Erythroblast (primary cell): ENCODE results near the gene NPAS2.

Experiments used
- GATA1 ChIP-seq: IDR thresholded peaks from 2 replicates; pipeline ENCODE4 v1.6.1; 2011; ENCODE audit warnings: low read depth, mild to moderate bottlenecking, control low read depth, low read length, moderate library complexity
- POLR2A ChIP-seq: IDR thresholded peaks from 2 replicates; pipeline ENCODE4 v1.6.1; 2011; ENCODE audit warnings: mild to moderate bottlenecking, low read length

GRCh38 chr2:101022221-101022620 lies 202.3 kb downstream of the NPAS2 start:
- TF ChIP-seq POLR2A: no peak
- no peak for TF ChIP-seq GATA1
